Measurements from ENCODE around the gene ANXA5.
A peak's percentile ranks its signal among the peaks of the same experiment; 100 is the strongest.

Gene ANXA5

GRCh38 chr4:121712001-121712651 lies 15.3 kb upstream of the ANXA5 start:
- no peak for DNase-seq (ENCODE audit: low spot score)

DNA sequence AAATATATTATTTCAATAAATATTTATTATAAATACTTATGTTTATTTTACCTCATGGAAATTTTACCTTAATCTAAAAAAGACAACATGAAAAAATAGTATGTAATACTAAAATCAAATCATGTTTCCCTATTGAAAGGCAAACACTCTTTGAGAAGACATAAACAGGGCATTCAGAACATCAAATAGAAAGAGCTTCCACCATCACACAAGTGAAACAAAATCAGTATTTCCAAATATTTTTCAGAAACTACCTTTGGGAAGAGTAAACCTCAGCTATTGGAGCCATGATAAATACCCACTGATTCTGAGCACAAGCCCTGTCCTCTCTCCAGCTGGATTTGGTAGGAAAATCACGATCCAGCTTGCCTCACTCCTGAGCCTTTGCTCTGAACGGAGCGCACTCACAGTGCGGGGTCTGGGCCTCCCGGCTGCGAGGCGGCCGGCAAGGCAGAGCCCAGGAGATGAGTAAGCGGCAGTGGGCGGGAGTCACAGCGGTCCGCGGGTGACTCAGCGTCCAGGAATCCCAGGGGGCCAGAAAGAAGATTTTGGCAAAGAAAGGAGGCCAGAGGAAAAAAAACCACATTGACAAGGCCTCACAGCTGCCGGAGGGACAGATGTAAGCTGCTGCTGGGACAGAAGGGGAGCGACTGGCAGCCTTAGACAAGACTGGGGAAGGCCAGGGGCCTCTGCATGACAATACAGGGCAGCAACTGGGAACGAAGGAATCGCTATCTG lies 14.7 kb upstream of the ANXA5 start:
- DNase-seq (ENCODE audit: low spot score), result peak; percentile 56

DNA sequence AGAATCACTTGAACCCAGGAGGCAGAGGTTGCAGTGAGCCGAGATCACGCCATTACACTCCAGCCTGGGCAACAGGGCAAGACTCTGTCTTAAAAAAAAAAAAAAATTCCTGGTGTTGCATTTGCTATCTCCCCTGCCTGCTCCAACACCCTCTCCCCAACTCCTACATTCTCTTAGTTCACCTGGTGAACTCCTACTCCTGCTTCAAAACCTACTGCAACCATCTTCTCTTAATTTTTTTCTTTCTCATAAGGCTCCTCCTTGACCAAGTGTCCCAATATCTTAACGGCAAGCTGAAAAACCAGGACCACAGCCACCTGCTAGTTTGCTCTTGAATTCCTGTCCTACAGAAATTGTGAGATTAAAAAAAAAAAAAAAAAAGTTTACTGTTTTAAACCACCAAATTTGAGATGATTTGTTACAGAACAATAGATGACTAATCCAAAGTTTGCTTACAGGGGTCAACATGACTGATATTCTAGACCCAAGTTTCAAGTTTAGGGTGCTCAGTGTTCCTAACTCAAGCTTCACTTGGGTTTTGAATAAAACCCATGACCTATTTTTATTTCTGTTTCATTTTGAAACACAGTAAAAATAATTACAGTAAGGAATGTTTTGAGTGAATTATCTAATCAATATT lies 13.1 kb upstream of the ANXA5 start:
- no peak for DNase-seq (ENCODE audit: low spot score)

GRCh38 chr4:121707344-121707743 lies 10.6 kb upstream of the ANXA5 start:
- no peak for DNase-seq (ENCODE audit: low spot score)

GRCh38 chr4:121706595-121707021 lies 9.8 kb upstream of the ANXA5 start:
- DNase-seq (ENCODE audit: low spot score), result no peak

DNA sequence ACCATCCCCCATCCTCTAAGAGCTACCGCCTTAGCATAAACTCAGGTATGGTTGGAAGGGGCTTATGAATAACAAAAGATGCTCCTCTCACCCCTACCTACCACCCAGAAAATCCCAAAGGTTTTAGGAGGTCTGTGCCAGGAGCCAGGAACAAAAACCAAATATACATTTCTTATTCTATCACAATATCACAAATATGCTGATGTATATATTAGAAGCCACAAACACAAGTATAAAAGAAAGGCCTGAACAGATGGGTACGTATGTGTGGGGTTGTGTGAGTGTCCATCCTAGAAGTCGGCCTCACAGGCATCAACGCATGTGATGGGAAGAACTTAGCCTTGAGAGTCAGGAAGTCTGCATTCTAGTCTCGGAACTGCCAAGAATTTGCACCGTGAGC lies 8.7 kb upstream of the ANXA5 start:
- no peak for DNase-seq (ENCODE audit: low spot score)

DNA sequence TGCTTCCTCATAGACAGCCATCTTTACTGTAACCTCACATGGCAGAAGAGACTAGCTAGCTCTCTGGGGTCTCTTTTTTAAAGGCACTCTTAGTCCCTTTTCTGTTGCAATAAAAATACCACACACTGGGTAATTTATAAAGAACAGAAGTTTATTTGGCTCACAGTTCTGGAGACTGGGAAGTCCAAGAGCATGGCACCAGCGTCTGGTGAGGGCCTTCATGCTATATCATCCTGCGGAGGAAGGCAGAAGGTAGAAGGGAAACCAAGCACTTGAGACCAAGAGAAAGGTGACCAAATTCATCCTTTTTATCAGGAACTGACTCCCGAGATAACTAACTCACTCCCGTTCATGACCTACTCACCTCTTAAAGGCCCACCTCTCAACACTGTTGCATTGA lies 5.4 kb upstream of the ANXA5 start:
- DNase-seq (ENCODE audit: low spot score), result no peak

DNA sequence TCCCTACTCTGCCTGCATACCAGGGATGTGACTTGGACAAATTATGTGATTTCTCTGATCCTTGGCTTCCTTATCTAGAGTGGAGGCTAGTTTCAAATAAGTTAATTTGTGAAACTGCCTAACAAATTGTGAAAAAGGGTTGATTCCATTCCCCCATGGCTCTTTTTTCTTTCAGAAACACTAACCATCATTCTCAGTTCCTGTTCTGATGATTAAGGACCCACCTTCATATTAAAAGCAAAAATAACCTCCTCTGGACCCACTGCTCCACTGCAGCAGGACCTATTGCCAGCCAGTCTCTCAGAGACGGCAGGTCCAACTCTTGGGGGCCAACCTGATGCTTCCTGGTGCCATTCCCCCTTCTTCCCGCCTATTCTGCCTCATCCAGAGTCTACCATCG lies 4.5 kb upstream of the ANXA5 start:
- no peak for DNase-seq (ENCODE audit: low spot score)

- no peak for DNase-seq (ENCODE audit: low spot score)
Measured at GRCh38 chr4:121698236-121698671, 1.5 kb upstream of the ANXA5 start.

DNA sequence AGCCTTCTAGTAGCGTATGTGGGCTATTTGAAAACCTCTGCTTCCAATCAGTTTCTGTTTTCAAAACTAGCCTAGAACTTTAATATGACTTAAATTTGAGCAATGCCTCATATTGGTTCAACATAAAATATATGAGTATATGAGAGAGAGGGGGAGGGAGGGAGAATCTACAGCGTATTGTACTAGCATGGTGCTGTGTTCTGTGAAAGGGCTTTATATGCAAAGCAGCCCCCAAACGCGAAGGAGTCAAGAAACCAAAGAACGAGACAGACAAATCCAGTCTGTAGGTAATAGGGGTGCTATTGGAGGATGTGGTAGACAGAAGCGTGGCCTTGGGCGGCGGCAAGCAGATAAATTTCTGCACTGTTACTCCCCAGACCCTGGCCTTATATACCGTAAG lies 784 bp upstream of the ANXA5 start:
- DNase-seq (ENCODE audit: low spot score), result no peak

GRCh38 chr4:121696170-121696580 lies 605 bp downstream of the ANXA5 start:
- no peak for DNase-seq (ENCODE audit: low spot score)

DNA sequence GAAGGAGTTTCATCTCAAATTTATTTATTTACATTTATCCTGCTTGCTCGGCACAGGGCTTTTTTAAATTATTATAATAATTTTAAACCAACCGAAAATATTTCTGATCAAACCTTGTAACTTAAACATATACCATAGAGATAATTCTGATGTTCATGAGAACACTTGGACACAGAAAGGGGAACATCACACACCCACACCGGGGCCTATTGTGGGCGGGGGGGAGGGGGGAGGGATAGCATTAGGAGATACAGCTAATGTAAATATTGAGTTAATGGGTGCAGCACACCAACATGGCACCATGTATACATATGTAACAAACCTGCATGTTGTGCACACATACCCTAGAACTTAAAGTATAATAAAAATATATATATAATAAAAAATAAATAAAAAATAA lies 2.9 kb downstream of the ANXA5 start:
- DNase-seq (ENCODE audit: low spot score), result no peak

- no peak for DNase-seq (ENCODE audit: low spot score)
Measured at GRCh38 chr4:121693450-121693849, 3.3 kb downstream of the ANXA5 start.

- DNase-seq (ENCODE audit: low spot score), result no peak
Measured at GRCh38 chr4:121692261-121692660, 4.5 kb downstream of the ANXA5 start.

GRCh38 chr4:121690001-121690400 lies 6.8 kb downstream of the ANXA5 start:
- DNase-seq (ENCODE audit: low spot score), result no peak

GRCh38 chr4:121688701-121689100 lies 8.1 kb downstream of the ANXA5 start:
- DNase-seq (ENCODE audit: low spot score), result no peak

DNA sequence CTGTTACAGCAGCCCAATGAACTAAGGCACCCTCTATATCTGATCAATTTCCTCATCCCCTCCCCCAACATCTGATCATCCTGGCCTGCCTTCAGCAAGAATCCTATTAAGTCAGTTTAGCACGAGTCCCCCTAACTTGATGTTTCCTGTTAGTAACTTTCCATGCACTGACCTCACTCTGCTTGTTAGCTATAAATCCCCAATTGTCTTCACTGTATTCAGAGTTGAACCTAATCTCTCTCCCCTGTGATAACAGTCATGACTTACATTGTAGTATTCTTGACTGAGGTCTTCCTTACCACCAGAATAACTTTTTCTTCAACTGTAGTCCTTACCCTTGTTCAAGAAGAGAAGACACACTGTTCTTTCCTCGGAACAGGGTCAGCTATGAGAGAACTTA lies 8.5 kb downstream of the ANXA5 start:
- no peak for DNase-seq (ENCODE audit: low spot score)

DNA sequence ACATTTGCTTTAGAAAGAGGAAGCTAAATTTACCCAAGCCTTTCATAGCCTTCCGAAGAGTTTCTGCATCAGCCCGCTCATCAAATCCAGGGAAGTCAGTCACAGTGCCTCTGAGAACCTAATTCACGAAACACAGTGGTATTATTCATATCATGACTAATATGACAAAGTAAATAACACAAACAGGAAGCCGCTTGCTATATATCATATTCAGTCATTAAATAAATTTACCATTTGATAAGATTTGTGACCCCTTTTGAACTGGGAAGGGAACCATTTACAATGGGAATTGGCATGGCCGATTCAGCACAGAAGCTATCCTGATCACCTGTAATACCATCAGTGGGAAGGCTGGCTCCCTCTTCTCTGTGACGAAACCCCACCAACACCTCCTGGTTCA lies 10.5 kb downstream of the ANXA5 start:
- DNase-seq (ENCODE audit: low spot score), result no peak

DNA sequence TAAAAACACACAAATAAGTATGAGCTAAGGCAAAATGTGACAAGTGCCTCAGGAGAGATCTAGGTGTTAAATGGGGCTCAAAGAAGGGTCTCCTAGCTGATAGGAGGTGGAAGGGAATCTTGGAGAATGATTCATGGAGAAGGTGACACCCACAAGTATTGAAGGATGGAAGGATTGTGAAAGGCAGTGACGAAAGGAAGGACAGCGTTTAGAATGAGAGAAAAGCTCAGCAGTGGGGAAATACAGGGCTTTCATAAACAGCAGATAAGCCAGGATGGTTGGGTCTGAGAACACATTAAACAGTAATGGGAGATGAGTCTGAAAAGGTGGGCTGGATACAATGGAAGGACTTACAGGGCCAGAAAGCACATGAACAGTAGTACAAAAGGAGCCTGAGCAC lies 11.5 kb downstream of the ANXA5 start:
- no peak for DNase-seq (ENCODE audit: low spot score)

- DNase-seq (ENCODE audit: low spot score), result no peak
Measured at GRCh38 chr4:121684561-121684960, 12.2 kb downstream of the ANXA5 start.

GRCh38 chr4:121684016-121684415 lies 12.8 kb downstream of the ANXA5 start:
- DNase-seq (ENCODE audit: low spot score), result no peak

DNA sequence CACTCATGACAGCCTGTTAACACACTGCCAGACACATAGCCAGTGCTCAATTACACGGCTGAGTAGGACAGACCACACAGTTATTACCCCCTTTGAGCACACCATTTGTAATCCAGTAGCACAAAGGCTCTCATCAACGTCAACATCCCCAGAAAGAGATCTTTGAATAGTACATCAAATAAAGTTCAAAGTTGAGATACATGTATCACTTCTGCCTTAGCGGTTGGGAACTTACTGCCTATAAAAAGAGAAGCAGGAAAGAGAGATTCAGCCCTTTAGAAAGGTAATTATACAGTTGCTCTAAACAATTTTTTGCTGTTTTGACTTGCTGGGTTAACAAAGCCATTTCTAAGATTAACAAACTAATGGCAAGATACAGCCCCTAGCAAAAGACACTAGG lies 16.2 kb downstream of the ANXA5 start:
- no peak for DNase-seq (ENCODE audit: low spot score)

GRCh38 chr4:121679951-121680350 lies 16.8 kb downstream of the ANXA5 start:
- DNase-seq (ENCODE audit: low spot score), result no peak
